NCI-H345 treated with DMSO at 0.1 percent for 48 hours (cell line): ENCODE results near the gene TOMM40L.

Experiments used
- DNase-seq: peaks from one replicate; lab custom pipeline; 2025; ENCODE audit not compliant: unreplicated experiment; lab: John Stamatoyannopoulos, UW

Gene TOMM40L

GRCh38 chr1:161225534-161226319 lies at the start of gene TOMM40L:
Gene TOMM40L (plus strand): TSS chr1:161226060. CDS start chr1:161226490, 430 bp downstream.
- DNase-seq, result peak; percentile 85

DNA sequence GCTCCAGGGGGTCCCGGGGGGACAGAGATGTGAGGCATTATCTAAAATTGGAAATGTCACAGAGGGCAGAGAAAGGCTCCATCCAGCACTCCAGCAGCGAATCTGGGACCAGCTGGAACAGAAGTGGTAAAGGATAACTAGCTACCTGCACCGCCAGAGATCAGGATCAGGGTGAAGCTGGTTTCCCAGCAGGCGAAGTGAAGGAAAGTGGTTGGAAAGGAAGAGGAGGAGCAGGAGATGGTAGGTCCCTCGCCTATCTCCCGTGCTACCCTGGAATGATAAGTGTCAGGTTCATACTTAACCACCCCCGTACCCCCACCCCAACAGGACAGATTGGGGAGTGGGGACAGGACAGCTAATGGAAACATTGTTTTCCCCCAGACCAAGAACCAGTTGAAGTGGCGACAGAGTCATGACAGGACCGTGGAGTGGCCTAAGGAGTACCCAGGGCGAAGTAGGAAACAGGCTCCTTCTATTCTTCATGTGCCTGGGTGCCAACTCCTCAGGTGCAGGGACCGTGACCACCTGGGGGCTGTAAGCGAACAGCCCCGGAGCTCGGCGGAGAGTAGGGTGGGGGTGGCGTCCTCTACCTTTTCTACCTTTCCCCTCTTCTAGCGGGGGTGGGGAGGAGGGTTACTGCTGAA lies 49.3 kb upstream of the TOMM40L start:
- DNase-seq, result no peak

DNA sequence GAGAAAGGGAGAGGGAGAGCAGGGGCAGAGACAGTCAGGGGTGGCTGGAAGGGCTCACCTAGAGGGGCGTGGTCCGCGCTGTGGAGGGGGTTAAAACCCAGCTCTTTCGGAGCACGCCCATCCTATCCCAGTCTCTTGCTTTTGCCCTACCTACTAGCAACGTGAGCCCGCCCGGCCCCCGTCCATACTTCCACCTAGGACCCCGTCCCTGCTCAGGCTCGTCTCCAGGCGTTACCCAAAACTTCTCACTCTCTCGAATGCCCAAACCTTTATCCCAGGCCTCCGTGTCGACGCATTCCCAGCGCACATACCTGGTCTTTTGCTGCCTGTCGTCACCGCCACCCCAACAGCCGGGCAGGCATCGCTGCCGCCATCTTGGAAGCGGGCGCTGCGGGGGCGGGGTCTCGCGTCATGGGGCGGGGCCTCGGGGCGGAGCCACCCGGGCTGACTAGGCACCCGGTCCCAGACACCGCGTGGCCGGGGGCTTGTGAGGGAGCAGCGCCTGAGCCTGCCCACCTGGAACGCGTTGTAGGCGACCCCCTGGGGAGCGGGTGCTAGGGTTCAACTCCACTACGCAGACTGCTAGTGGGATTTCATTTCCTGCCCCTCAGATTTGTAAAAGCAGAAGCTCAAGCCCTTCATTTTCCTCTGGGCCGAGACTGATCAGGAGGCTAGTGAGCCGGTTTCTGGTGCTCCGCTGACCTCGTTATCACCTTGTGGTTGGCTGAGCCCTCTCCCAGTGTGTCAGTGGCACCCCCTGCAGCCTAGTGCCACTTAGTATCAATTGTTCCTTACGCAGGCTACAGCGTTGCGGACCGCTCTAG lies 48.5 kb upstream of the TOMM40L start, which contains the start of gene B4GALT3:
Gene B4GALT3 (minus strand): TSS at position 396 of the 824 bp plus-strand sequence. CDS start 1,447 bp downstream, outside the sequence.
- DNase-seq, result peak; percentile 76

- no peak for DNase-seq
These were observed 48.0 kb upstream of the TOMM40L start for GRCh38 chr1:161177936-161178244.

GRCh38 chr1:161179698-161180097 lies 46.2 kb upstream of the TOMM40L start:
- DNase-seq, result no peak

- no peak for DNase-seq
These were observed 45.2 kb upstream of the TOMM40L start for GRCh38 chr1:161180639-161181038.

DNA sequence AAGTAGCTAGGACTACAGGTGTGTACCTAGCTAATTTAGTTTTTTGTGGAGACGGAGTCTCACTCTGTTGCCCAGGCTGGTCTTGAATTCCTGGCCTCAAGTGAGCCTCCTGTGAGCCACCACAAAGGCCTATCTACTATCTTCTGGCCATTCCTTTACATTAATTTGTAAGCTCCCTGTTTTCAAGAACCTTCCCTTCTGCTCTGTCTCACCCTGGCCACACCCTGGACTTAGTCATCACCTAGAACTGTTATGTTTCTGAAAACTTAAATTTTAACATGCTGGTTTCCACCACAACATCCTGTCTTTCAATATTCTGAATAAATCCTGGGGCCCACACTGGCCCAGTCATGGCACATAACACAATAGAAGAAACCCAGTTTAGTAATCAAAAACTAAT lies 43.6 kb upstream of the TOMM40L start:
- DNase-seq, result no peak

DNA sequence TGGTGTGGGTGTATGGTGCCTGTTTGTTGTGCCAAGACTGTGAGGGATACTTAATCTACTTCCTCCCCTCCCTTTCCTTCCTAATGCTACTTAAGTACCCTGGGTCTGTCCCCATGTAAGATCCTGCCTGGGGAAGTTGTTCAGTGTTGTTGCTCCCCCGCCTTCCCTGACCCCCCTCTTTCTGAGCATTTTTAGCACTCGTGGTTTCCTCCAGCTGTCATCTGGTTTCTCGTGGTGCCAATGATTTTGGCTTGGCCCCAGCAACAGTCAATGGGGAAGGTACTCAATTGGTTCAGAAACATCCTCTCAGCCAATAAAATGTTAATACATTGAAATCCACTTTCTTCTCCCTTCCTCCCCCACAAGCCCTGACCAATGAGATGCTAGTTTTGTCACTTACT lies 40.6 kb upstream of the TOMM40L start:
- DNase-seq, result no peak

GRCh38 chr1:161185732-161186311 lies 40.0 kb upstream of the TOMM40L start:
- DNase-seq, result no peak

GRCh38 chr1:161187311-161187710 lies 38.5 kb upstream of the TOMM40L start:
- DNase-seq, result no peak

GRCh38 chr1:161188381-161188780 lies 37.5 kb upstream of the TOMM40L start:
- no peak for DNase-seq

- DNase-seq, result no peak
These were observed 36.8 kb upstream of the TOMM40L start for GRCh38 chr1:161189036-161189435.

GRCh38 chr1:161190962-161191521 lies 34.8 kb upstream of the TOMM40L start:
- DNase-seq, result no peak

DNA sequence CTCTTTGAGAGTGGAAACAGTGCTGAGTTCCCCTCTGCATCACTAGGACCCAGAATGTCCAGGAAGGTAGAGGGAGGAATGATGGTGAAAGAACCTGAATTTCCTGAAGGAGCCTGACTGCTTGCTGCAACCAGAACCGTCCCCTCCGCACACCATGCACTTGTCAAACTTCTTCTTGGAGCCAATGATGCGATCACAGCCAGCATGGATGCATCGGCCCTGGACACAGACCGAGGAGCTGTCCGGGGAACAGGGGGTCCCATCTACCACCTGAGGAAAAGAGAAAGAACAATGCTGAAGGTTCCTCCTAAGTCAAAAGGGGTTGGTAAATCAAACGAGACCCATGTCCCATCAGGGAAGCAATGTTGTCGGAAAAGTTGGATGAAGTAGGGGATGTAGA lies 33.9 kb upstream of the TOMM40L start:
- no peak for DNase-seq

DNA sequence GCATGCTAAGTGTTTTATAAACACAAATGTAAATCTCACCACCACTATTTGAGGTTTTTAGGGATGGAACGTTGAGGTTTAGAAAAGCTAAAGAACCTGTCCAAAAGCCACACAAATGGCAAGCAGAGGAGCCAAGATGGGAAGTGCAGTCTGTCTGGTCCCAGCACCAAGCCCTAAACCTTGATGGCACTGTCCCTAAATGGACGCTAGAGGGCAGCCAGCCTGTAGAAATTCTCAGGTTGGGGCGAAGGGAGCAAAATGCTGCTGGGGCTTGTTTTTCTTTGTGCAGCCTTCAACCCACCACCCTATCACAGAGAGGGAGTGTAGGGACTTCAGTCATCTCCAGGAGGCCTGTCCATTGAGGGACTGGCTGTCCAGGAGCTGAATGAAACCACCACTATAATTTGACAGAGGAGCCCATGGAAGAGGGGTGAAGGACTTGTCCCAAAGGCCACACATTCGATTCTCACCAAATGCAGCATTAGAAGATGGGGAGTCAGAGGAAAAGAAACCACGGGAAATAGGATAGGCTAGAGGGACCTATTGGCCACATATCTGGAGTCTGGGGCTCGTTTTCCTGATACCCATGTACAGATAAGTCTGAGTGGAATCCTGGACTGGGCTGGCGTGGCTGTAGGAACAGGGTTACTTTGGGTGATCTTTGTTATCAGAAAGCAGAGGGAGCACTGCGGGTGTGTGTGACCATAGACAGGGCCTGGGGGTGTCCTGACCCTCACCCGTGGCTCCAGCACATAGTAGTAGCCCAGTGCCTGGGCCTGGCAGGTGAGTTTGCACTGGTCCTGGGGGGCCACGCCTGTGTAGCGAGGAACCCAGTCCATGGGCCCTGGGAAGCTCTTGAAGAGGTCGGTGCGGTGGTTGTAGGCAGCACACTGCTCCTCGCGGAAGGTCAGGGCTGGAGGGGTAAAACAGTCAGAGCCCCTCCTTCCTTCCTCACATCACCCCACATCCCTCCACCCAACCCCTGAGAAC lies 33.1 kb upstream of the TOMM40L start:
- DNase-seq, result peak; percentile 52

DNA sequence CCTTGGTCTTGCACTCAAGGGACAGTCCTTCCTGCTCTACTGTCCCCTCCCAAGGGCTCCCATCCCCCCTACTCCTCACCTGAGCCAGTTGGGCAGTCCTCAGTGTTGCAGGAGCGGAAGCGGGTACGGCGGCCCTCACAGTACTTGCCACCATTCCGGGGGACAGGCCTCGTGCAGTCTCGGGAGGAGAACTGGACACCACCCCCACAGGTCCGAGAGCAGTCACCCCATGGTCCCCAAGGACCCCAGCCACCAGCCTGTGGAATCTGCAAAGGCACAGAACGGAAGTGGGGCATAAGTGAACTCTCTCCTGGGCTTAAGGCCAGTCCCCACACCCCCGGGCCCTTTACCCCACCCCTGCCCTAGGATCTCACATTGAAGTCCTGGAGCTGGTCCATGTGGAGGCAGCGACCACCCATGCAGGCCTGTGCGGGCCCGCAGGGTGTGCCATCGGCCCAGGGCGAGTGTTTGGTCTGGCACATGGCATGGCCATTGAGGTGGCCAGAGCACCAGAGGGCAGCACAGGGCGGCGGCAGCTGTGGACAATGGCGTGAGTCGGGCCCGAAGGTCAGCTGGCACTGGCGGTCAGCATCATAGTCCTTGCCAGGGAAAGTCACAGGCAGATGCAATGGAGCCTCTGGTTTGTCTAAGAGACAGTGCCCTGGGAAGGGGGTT lies 32.2 kb upstream of the TOMM40L start:
- DNase-seq, result no peak

GRCh38 chr1:161195171-161195570 lies 30.7 kb upstream of the TOMM40L start:
- no peak for DNase-seq

- no peak for DNase-seq
These were observed 29.7 kb upstream of the TOMM40L start for GRCh38 chr1:161196111-161196510.
